K562 (cell line): ENCODE results near the gene GLT6D1. TPM values are rescaled to one million over a fixed set of nuclear protein-coding genes. Genes with fewer than 3 reads are reported as not detected.

Source experiments
- ATAC-seq: fragments of 200-7000 bp; cut with Tn5 transposase; 3 replicates; pipeline ENCODE4 v1.9.1; 2020; ENCODE audit warnings: moderate library complexity
- BruUV-seq: library from RNA; stranded (reverse); fragments of 400-500 nt; replicated peaks from 2 replicates; lab custom pipeline; 2021; lab: Mats Ljungman, UMichigan
- CTCF ChIA-PET: fragments of 300-600 bp; formaldehyde crosslinking; extraction: SDS; loops from one replicate; lab custom pipeline; 2021; ENCODE audit warnings: low intra/inter-chr PET ratio; lab: Yijun Ruan, JAX
- POLR2A ChIA-PET: fragments of 300-600, 350-650 bp; sonication (Branson Sonifier 250); formaldehyde crosslinking; extraction: SDS; loops from one replicate; lab custom pipeline; 2021; ENCODE audit warnings: antibody characterized with exemption, inconsistent platforms; lab: Yijun Ruan, JAX
- DNase-seq, 4 experiments: peaks; one replicate each; pipeline versions ENCODE4 v3.0.0 to v3.0.0-alpha.2; 2011 to 2018; ENCODE audit warnings: low spot score in 3 of 4, mixed read lengths in 3 of 4; ENCODE audit errors: extremely low read depth in 1 of 4
- FAIRE-seq: peaks from 2 replicates; lab custom pipeline; 2011; peaks lifted over from hg19 to GRCh38; lab: Jason Lieb, UNC
- H2AFZ ChIP-seq: 2 replicates; pipeline ENCODE4 v1.6.0; 2011; ENCODE audit warnings: low read depth, low read length, control low read depth, inconsistent platforms
- H3K27ac ChIP-seq: fragments of 200-600 bp; 3 replicates; pipeline ENCODE4 v1.8.0; 2011; ENCODE audit warnings: low read depth, mild to moderate bottlenecking, control low read depth, inconsistent platforms, low read length, moderate library complexity, mixed read lengths; ENCODE audit errors: extremely low read depth
- H3K27me3 ChIP-seq, 2 experiments: fragments of 300-600 bp in 1 of 2; 2 replicates in 1 of 2; 3 replicates in 1 of 2; pipeline versions ENCODE4 v1.6.0 to v1.8.0; 2011; ENCODE audit warnings: inconsistent platforms in 2 of 2, low read length in 2 of 2, mild to moderate bottlenecking in 1 of 2, mixed read lengths in 1 of 2, moderate library complexity in 1 of 2; ENCODE audit not compliant: control insufficient read depth in 2 of 2, insufficient read depth in 2 of 2
- H3K36me3 ChIP-seq: fragments of 300-600 bp; 3 replicates; pipeline ENCODE4 v1.8.0; 2011; ENCODE audit warnings: mild to moderate bottlenecking, low read length, inconsistent platforms; ENCODE audit not compliant: control insufficient read depth, insufficient read depth
- H3K4me1 ChIP-seq, 2 experiments: fragments of 200-600 bp in 1 of 2; replicated peaks in 1 of 2; 2 replicates in 1 of 2; 3 replicates in 1 of 2; pipeline versions ENCODE4 v1.5.1 to v1.8.0; 2011; ENCODE audit warnings: inconsistent platforms in 2 of 2, low read length in 2 of 2, mild to moderate bottlenecking in 1 of 2, mixed read lengths in 1 of 2, moderate library complexity in 1 of 2; ENCODE audit not compliant: control insufficient read depth in 2 of 2, insufficient read depth in 2 of 2
- H3K4me2 ChIP-seq: 2 replicates; pipeline ENCODE4 v1.6.1; 2011; ENCODE audit warnings: low read length, control low read depth, inconsistent platforms, mixed read lengths; ENCODE audit not compliant: insufficient read depth
- H3K4me3 ChIP-seq: fragments of 200-600 bp; sonication (generic), shearing (Covaris generic); 2 replicates; pipeline ENCODE4 v1.5.1; 2016; ENCODE audit warnings: control low read depth, inconsistent platforms
- H3K79me2 ChIP-seq: fragments of 200-600 bp; 3 replicates; pipeline ENCODE4 v1.8.0; 2011; ENCODE audit warnings: low read length, inconsistent platforms; ENCODE audit not compliant: control insufficient read depth, insufficient read depth
- H3K9ac ChIP-seq, 2 experiments: 2 replicates each; pipeline versions ENCODE4 v1.6.0 to v1.6.1; 2011; ENCODE audit warnings: low read depth in 2 of 2, low read length in 2 of 2, control low read depth in 1 of 2, inconsistent platforms in 1 of 2, mild to moderate bottlenecking in 1 of 2, mixed read lengths in 1 of 2; ENCODE audit not compliant: insufficient read depth in 1 of 2
- H3K9me1 ChIP-seq: one replicate; pipeline ENCODE4 v1.6.0; 2011; ENCODE audit warnings: inconsistent platforms, mild to moderate bottlenecking, low read length, moderate library complexity; ENCODE audit not compliant: control insufficient read depth, insufficient read depth
- H3K9me3 ChIP-seq: replicated peaks from 2 replicates; pipeline ENCODE4 v1.5.1; 2011; ENCODE audit warnings: low read depth, low read length, inconsistent platforms; ENCODE audit not compliant: control insufficient read depth, insufficient read depth
- H4K20me1 ChIP-seq: replicated peaks from 2 replicates; pipeline ENCODE4 v1.6.1; 2011; ENCODE audit warnings: low read length, inconsistent platforms, mixed read lengths; ENCODE audit not compliant: control insufficient read depth, insufficient read depth
- E2F3 ChIP-seq: fragments of 250-450 bp; sonication (Bioruptor Pico); IDR thresholded peaks from 2 replicates; pipeline ENCODE4 v1.4.0; 2020; ENCODE audit warnings: mild to moderate bottlenecking
- EGR1 ChIP-seq: fragments of 450-650 bp; conservative IDR thresholded peaks from 2 replicates; pipeline ENCODE4 v1.6.1; 2017; ENCODE audit warnings: mild to moderate bottlenecking
- EP300 ChIP-seq: IDR thresholded peaks from 2 replicates; pipeline ENCODE4 v1.6.1; 2012; ENCODE audit warnings: low read length, improper control_type of control experiment
- PHB ChIP-seq: fragments of 250-450 bp; sonication (Bioruptor Pico); IDR thresholded peaks from 2 replicates; pipeline ENCODE4 v1.5.0; 2021
- SAP30 ChIP-seq: fragments of 200-600 bp; sonication (generic); IDR thresholded peaks from 2 replicates; pipeline ENCODE4 v1.6.1; 2012; ENCODE audit warnings: borderline replicate concordance, low read depth, mild to moderate bottlenecking, moderate library complexity, low read length, control low read depth, inconsistent platforms; ENCODE audit not compliant: insufficient read depth, poor library complexity, severe bottlenecking
- SMAD2 ChIP-seq: fragments of 150-350 bp; IDR thresholded peaks from 2 replicates; pipeline ENCODE4 v1.6.1; 2014; ENCODE audit warnings: low read depth, mild to moderate bottlenecking, low read length
- TSC22D4 ChIP-seq: fragments of 450-650 bp; IDR thresholded peaks from 2 replicates; pipeline ENCODE4 v1.6.1; 2016; ENCODE audit warnings: missing genetic modification characterization, missing biosample characterization, control low read depth
- ZBTB34 ChIP-seq: fragments of 250-450 bp; sonication (Bioruptor Pico); IDR thresholded peaks from 2 replicates; pipeline ENCODE4 v1.8.0; 2021; ENCODE audit warnings: mild to moderate bottlenecking, moderate library complexity
- ZNF347 ChIP-seq: fragments of 450-650 bp; formaldehyde crosslinking; IDR thresholded peaks from 2 replicates; pipeline ENCODE4 v1.4.0; 2020; ENCODE audit warnings: low read depth, mild to moderate bottlenecking, moderate library complexity
- WGBS: fragments of 100-300 bp; shearing (Covaris generic); methylation state at CpG from one replicate; pipeline ENCODE4 v1.1.6; 2016; ENCODE audit warnings: low coverage, mixed read lengths; ENCODE audit not compliant: insufficient coverage; ENCODE audit errors: missing lambda C conversion rate; 5-methylcytosine and 5-hydroxymethylcytosine counted together
- in situ Hi-C: fragments of 300-500 bp; cut with MboI; formaldehyde crosslinking; loops from 4 replicates; pipeline ENCODE4 v1.15.0; 2018; ENCODE audit warnings: inconsistent platforms, mixed read lengths
- intact Hi-C: fragments of 100-400 bp; cut with micrococcal nuclease; formaldehyde crosslinking; loops from 2 replicates; pipeline ENCODE4 v1.14.2; 2022
- polyA plus RNA-seq, 8 experiments: library from polyadenylated mRNA; depleted of rRNA in 4 of 8; stranded (reverse) in 5 of 8; unstranded in 3 of 8; fragments of >200 nt; fragmentation: Nextera tagmentation in 2 of 8; fragmentation: Illumina TruSeq in 1 of 8; extraction: Ambion mirVana in 2 of 8; extraction: Trizol in 1 of 8; gene quantifications; 2 replicates each; pipeline versions ENCODE4 v1.2.1 to v1.2.3, GENCODE V29; 2011 to 2014; ENCODE audit warnings: inconsistent platforms in 1 of 8, missing spikeins in 1 of 8
- total RNA-seq, 7 experiments: library from RNA; depleted of rRNA in 6 of 7; stranded (reverse); fragments of >200 nt in 6 of 7; fragmentation: Illumina TruSeq in 2 of 7; extraction: Trizol in 2 of 7; gene quantifications; 2 replicates each; pipeline versions ENCODE4 v1.2.1 to v1.2.3, GENCODE V29; 2011 to 2021; ENCODE audit warnings: low replicate concordance in 1 of 7
- TF ChIP-seq, protein P1 (sequence below): fragments of 250-450 bp; sonication (Bioruptor Pico); IDR thresholded peaks from 2 replicates; pipeline ENCODE4 v1.6.1; 2021; ENCODE audit warnings: mild to moderate bottlenecking

The GLT6D1 gene
- total and polyA plus RNA-seq, 9 of the 15 experiments (the other 6 are each of a cell fraction or from before 2014, with no cell fraction given) = not detected

DNA sequence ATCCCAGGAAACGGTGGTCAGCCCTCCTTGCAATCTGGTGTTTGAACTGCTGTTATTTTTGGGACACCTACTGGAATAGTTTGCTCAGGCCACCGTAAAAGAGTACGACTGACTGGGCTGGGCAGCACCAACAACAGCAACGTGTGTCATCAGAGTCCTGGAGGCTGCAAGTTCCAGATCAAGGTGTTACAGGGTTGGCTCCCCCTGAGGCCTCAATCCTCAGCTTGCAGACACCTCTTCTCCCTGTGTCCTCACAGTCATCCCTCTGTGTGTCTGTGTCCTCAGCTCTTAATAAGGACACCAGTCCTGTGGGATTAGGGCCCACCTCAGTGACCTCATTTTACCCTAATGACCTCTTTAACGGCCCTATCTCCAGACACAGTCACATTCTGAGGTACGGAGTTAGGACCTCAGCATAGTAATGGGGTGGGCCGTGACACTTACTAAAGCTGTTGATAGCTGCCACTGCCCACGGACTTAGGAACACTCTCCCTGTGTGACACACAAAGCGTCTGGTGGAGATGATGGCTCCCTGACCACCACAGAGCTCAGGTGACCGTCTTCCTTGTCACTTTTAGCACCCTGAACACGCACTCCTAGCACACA, 16.8 kb downstream of the GLT6D1 start (continued):
- TF ChIP-seq SAP30 (no peak), PHB (CRISPR knock-in tag) (no peak), EGR1 (no peak), E2F3 (CRISPR knock-in tag) (no peak)

GRCh38 chr9:135620558-135620957, 18.8 kb downstream of the GLT6D1 start:
- no peak overlapping the region for H3K4me3 ChIP-seq
- intact Hi-C loops (no loop called here), in situ Hi-C loops (no loop called here)
- 2% methylated on average over 7 of the region's 7 CpGs for WGBS
- H3K4me1 ChIP-seq = peaks cover 0 to 8% of the 10 kb centered on the region in 2 experiments; a peak in 2 of 5 replicates
- H3K9me3 ChIP-seq = no peaks in the 10 kb centered on the region
- H3K9ac ChIP-seq = no peak overlapping the region
- DNase-seq (no peak), ATAC-seq (no peak), FAIRE-seq (no peak)
- H4K20me1 ChIP-seq = peaks cover 9% of the 10 kb centered on the region
- H3K79me2 ChIP-seq = no peaks in the 10 kb centered on the region
- H3K9me1 ChIP-seq = no peaks in the 10 kb centered on the region
- H3K36me3 ChIP-seq = no peaks in the 10 kb centered on the region
- ChIA-PET POLR2A (interaction anchor here (0.6 kb wide), 1 partner anchor 131 kb away, joined by 3 read pairs; no protein-coding TSS in a partner anchor), CTCF (no interaction called here)
- BruUV-seq = no TSS peak
- no peak overlapping the region for H3K4me2 ChIP-seq
- H3K27ac ChIP-seq = no peak overlapping the region
- TF ChIP-seq, protein P1, sequence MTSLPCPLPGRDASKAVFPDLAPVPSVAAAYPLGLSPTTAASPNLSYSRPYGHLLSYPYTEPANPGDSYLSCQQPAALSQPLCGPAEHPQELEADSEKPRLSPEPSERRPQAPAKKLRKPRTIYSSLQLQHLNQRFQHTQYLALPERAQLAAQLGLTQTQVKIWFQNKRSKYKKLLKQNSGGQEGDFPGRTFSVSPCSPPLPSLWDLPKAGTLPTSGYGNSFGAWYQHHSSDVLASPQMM (CRISPR knock-in tag) = no peak
- no peak for TF ChIP-seq TSC22D4 (tag)
- TF ChIP-seq ZNF347 (CRISPR knock-in tag) = no peak
- no peak for TF ChIP-seq SMAD2
- no peak for TF ChIP-seq ZBTB34 (CRISPR knock-in tag)
- no peak for TF ChIP-seq EP300
- H3K27me3 ChIP-seq = peaks cover 19 to 72% of the 10 kb centered on the region in 2 experiments; a peak in 4 of 5 replicates
- H2AFZ ChIP-seq = no peak overlapping the region
